Measurements from ENCODE around the gene GPC5. TPM values are rescaled to one million over a fixed set of nuclear protein-coding genes. Genes with fewer than 3 reads are reported as not detected.
"Not testable (repeated sequence)": the region's sequence is repeated elsewhere in the genome, so short reads cannot be mapped to it uniquely, and the experiment has no call there.

The GPC5 gene
- total and polyA plus RNA-seq, 2 experiments from 2014 or later, result 0.32 TPM; not detected in 1

DNA sequence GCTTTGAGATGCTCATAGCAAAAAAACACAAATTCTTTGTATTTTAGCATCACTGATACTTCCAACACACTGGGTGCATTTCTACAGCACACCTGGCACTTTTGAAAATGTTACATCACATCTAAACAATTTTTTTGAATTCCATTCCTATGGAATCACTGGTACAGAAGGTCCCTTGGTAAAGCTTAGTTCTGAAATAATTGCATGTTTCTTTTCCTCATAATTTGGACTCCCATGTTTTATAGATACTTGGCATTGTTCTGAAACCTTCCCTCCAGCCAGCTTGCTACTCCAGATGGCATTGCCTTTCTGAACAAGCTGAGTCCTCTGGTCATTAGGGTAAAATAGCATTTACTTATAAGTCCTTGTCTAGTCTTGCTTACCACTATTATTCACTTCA is 1346.8 kb downstream of the GPC5 start:
- Histone ChIP-seq H3K4me2 (ENCODE audit: unreplicated experiment) (no peak overlapping the region), H3F3A (ENCODE audit: insufficient read depth) (no peaks in the 10 kb centered on the region), H3K27ac (no peak overlapping the region), H3K79me2 (ENCODE audit: insufficient read depth) (no peaks in the 10 kb centered on the region), H3K9me2 (ENCODE audit: insufficient read depth) (no peaks in the 10 kb centered on the region), H3K9ac (no peak overlapping the region), H4K20me1 (ENCODE audit: insufficient read depth) (no peaks in the 10 kb centered on the region), H3K36me3 (ENCODE audit: low read depth) (no peaks in the 10 kb centered on the region), H3K27me3 (replicated peaks; ENCODE audit: insufficient read depth) (no peaks in the 10 kb centered on the region), H2AFZ (no peak overlapping the region), H3K9me3 (ENCODE audit: low read depth) (no peaks in the 10 kb centered on the region), H3K4me3 (no peak overlapping the region), H3K4me1 (ENCODE audit: insufficient read depth) (no peaks in the 10 kb centered on the region)
- TF ChIP-seq EZH2phosphoT487 (IDR thresholded peaks at IDR 0.05; ENCODE audit: insufficient read depth, low read depth), result no peak
- TF ChIP-seq EZH2 (IDR thresholded peaks at IDR 0.05; ENCODE audit: insufficient read depth, poor library complexity, severe bottlenecking), result no peak
- no peak for DNase-seq
- in situ Hi-C loops (cut with MboI), result no loop called here

DNA sequence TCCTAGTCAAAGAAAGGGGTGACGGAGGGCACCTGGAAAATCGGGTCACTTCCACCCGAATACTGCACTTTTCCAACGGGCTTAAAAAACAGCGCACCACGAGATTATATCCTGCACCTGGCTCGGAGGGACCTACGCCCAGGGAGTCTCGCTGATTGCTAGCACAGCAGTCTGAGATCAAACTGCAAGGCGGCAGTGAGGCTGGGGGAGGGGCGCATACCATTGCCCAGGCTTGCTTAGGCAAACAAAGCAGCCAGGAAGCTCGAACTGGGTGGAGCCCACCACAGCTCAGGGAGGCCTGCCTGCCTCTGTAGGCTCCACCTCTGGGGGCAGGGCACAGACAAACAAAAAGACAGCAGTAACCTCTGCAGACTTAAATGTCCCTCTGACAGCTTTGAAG is 1354.3 kb downstream of the GPC5 start:
- DNase-seq; H3K27me3 ChIP-seq (replicated peaks; ENCODE audit: insufficient read depth); H3K4me1 ChIP-seq (ENCODE audit: insufficient read depth); H4K20me1 ChIP-seq (ENCODE audit: insufficient read depth); H3K9me2 ChIP-seq (ENCODE audit: insufficient read depth); in situ Hi-C loops (cut with MboI); H2AFZ ChIP-seq; H3K27ac ChIP-seq; H3K4me3 ChIP-seq; H3K4me2 ChIP-seq (ENCODE audit: unreplicated experiment); H3K36me3 ChIP-seq (ENCODE audit: low read depth); H3K79me2 ChIP-seq (ENCODE audit: insufficient read depth); H3K9ac ChIP-seq; H3F3A ChIP-seq (ENCODE audit: insufficient read depth); H3K9me3 ChIP-seq (ENCODE audit: low read depth): not testable (repeated sequence)
- 47 to 50% methylated on average over 12 of the region's 12 CpGs for WGBS, 2 experiments (ENCODE audit: low coverage in 1 of 2, low lambda C conversion rate in 2 of 2, missing lambda C conversion rate in 2 of 2)

DNA sequence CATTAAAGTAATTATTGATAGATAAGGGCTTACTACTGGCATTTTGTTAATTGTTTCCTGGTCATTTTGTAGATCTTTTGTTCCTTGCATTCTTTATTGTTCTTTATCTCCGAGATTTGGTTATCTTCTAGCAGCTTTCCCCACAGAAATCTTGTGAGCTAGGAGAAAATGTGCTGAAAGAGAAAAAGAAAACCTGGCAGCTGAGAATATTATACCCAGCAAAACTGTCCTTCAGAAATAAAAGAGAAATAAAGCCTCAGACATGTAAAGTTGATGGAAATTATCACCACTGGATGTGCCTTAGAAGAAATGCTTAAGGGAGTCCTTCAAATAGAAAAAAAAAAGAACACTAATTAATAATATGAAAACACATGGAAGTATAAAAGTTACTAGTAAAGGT is 1363.3 kb downstream of the GPC5 start:
- Histone ChIP-seq H3K36me3 (ENCODE audit: low read depth) (no peaks in the 10 kb centered on the region), H3K27me3 (replicated peaks; ENCODE audit: insufficient read depth) (no peaks in the 10 kb centered on the region), H3K9ac (no peak overlapping the region), H3K9me2 (ENCODE audit: insufficient read depth) (no peaks in the 10 kb centered on the region), H3F3A (ENCODE audit: insufficient read depth) (no peaks in the 10 kb centered on the region), H3K27ac (no peak overlapping the region), H2AFZ (no peak overlapping the region), H3K4me3 (no peak overlapping the region), H3K79me2 (ENCODE audit: insufficient read depth) (no peaks in the 10 kb centered on the region), H3K9me3 (ENCODE audit: low read depth) (peaks cover 12% of the 10 kb centered on the region), H3K4me1 (ENCODE audit: insufficient read depth) (no peaks in the 10 kb centered on the region), H4K20me1 (ENCODE audit: insufficient read depth) (no peaks in the 10 kb centered on the region), H3K4me2 (ENCODE audit: unreplicated experiment) (no peak overlapping the region)
- 0% methylated on average over 1 of the region's 1 CpG for WGBS, 2 experiments (ENCODE audit: low coverage in 1 of 2, low lambda C conversion rate in 2 of 2, missing lambda C conversion rate in 2 of 2)
- no peak for TF ChIP-seq EZH2phosphoT487 (IDR thresholded peaks at IDR 0.05; ENCODE audit: insufficient read depth, low read depth)
- no peak for TF ChIP-seq EZH2 (IDR thresholded peaks at IDR 0.05; ENCODE audit: insufficient read depth, poor library complexity, severe bottlenecking)
- in situ Hi-C loops (cut with MboI), result no loop called here
- DNase-seq, result no peak

DNA sequence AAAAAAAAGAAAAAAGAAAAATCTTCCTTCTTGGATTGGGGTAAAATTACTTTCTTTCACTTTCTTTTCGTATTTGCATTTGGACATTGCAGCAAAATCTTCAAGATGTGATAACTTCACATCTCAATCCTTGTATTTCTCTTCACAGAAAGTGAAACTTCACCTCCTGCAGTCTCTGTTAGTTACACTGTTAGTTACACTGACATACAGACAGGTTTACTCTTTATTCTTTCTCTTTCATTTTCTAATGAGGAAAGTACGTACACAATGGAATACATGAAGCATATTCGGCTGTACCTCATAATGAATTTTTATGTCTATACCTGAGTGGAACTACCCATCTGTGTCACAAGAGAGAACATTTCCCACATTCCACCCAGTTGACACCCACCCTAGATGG is 1369.0 kb downstream of the GPC5 start:
- no peaks in the 10 kb centered on the region for H3K4me1 ChIP-seq (ENCODE audit: insufficient read depth)
- no peak overlapping the region for H3K9ac ChIP-seq
- no peaks in the 10 kb centered on the region for H4K20me1 ChIP-seq (ENCODE audit: insufficient read depth)
- no peaks in the 10 kb centered on the region for H3K9me3 ChIP-seq (ENCODE audit: low read depth)
- H3K9me2 ChIP-seq (ENCODE audit: insufficient read depth), result no peaks in the 10 kb centered on the region
- no peaks in the 10 kb centered on the region for H3F3A ChIP-seq (ENCODE audit: insufficient read depth)
- peak overlapping the region; percentile 42; the same call in 1 of the 2 replicates for H3K4me3 ChIP-seq
- H2AFZ ChIP-seq, result peak overlapping the region; percentile 48
- in situ Hi-C loops (cut with MboI), result no loop called here
- no peak overlapping the region for H3K27ac ChIP-seq
- WGBS, 2 experiments (ENCODE audit: low coverage in 1 of 2, low lambda C conversion rate in 2 of 2, missing lambda C conversion rate in 2 of 2), result 24 to 27% methylated on average over 3 of the region's 3 CpGs
- DNase-seq, result no peak
- TF ChIP-seq EZH2 (IDR thresholded peaks at IDR 0.05; ENCODE audit: insufficient read depth, poor library complexity, severe bottlenecking) (no peak), EZH2phosphoT487 (IDR thresholded peaks at IDR 0.05; ENCODE audit: insufficient read depth, low read depth) (no peak)
- peak overlapping the region; percentile 39 for H3K4me2 ChIP-seq (ENCODE audit: unreplicated experiment)
- H3K79me2 ChIP-seq (ENCODE audit: insufficient read depth), result no peaks in the 10 kb centered on the region
- no peaks in the 10 kb centered on the region for H3K27me3 ChIP-seq (replicated peaks; ENCODE audit: insufficient read depth)
- H3K36me3 ChIP-seq (ENCODE audit: low read depth), result no peaks in the 10 kb centered on the region

DNA sequence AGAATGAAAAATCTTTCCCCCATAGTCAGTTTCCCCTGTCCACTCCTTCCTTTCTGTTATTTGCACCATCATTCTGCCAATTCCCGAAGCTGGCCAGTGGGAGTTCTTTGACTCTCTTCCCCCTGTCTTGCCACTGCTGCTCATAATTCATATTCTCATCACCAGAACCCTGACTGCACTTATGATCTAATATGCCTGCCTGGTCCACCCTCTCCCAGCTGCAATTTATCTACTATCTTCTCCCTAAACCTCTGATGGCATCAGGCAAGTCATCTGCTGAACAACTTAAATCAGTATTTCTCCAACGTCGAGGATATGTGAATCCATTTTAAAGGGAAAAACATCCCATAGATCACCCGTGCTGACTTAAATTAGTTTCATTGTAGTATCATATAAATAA is 1370.2 kb downstream of the GPC5 start:
- Histone ChIP-seq H3K9me2 (ENCODE audit: insufficient read depth) (no peaks in the 10 kb centered on the region), H3K9me3 (ENCODE audit: low read depth) (no peaks in the 10 kb centered on the region), H3K79me2 (ENCODE audit: insufficient read depth) (no peaks in the 10 kb centered on the region), H2AFZ (no peak overlapping the region), H3K4me3 (no peak overlapping the region), H3F3A (ENCODE audit: insufficient read depth) (no peaks in the 10 kb centered on the region), H3K36me3 (ENCODE audit: low read depth) (no peaks in the 10 kb centered on the region), H3K27me3 (replicated peaks; ENCODE audit: insufficient read depth) (no peaks in the 10 kb centered on the region), H4K20me1 (ENCODE audit: insufficient read depth) (no peaks in the 10 kb centered on the region), H3K27ac (no peak overlapping the region), H3K4me2 (ENCODE audit: unreplicated experiment) (no peak overlapping the region), H3K9ac (no peak overlapping the region), H3K4me1 (ENCODE audit: insufficient read depth) (no peaks in the 10 kb centered on the region)
- DNase-seq, result no peak
- TF ChIP-seq EZH2 (IDR thresholded peaks at IDR 0.05; ENCODE audit: insufficient read depth, poor library complexity, severe bottlenecking) (no peak), EZH2phosphoT487 (IDR thresholded peaks at IDR 0.05; ENCODE audit: insufficient read depth, low read depth) (no peak)
- in situ Hi-C loops (cut with MboI), result no loop called here
- 4 to 5% methylated on average over 4 of the region's 4 CpGs for WGBS, 2 experiments (ENCODE audit: low coverage in 1 of 2, low lambda C conversion rate in 2 of 2, missing lambda C conversion rate in 2 of 2)

All from GM23248 (cell line).